Lower leg skin (tissue), 3 donors: Measurements from ENCODE around the gene GGA2.

ENCODE experiments used
- POLR2A ChIP-seq, 2 donors: fragments of 450-650 bp; IDR thresholded peaks; one replicate each; pipeline ENCODE4 v1.6.1; 2016 to 2017; ENCODE audit warnings: antibody characterized with exemption in 2 of 2, mild to moderate bottlenecking in 1 of 2, moderate library complexity in 1 of 2
- TF ChIP-seq, protein P1 (sequence below), 3 donors: fragments of 450-650 bp; IDR thresholded peaks; one replicate each; pipeline ENCODE4 v1.5.1; 2016; ENCODE audit warnings: antibody characterized with exemption in 3 of 3, mild to moderate bottlenecking in 3 of 3, moderate library complexity in 2 of 3

DNA sequence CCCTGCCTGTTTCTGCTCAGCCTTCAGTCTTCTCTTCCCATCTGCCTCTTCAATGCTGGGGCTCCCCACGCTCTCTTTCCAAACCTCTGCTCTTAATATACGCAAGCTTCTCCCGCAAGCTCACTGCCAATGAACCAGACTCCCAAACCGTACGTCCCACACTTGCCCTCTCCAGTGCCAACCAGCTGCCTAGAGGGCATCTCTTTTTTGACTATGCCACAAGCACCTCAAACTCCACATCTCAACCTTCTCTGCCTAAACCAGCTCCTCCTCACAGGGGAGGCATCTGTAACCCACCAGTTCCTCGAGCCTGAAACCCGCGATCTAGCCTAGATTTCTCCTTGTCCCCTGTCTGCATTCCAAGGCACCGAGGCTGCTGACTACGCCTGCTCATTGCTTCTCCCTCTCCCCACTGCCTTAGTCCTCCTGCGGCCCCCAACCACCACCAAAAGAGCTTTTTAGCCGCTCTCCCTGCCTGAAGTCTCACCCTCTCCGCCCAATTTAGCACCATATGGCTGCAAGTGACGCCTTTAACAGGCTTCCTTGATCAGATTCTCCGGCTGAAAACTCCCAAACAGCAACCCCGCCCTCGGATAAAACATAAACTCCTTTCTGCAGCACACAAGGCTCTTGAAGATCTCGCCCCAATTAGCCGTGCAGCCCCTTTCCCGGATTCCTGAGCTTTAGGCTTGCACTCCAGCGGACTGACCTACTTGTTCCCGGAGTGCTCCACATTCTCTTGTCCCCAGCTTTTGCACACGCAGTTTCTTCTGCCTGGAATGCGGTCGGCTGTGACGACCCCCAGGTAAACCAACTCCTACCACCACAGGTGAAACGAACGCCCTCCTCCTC is 1.5 kb downstream of the GGA2 start:
- TF ChIP-seq, protein P1, sequence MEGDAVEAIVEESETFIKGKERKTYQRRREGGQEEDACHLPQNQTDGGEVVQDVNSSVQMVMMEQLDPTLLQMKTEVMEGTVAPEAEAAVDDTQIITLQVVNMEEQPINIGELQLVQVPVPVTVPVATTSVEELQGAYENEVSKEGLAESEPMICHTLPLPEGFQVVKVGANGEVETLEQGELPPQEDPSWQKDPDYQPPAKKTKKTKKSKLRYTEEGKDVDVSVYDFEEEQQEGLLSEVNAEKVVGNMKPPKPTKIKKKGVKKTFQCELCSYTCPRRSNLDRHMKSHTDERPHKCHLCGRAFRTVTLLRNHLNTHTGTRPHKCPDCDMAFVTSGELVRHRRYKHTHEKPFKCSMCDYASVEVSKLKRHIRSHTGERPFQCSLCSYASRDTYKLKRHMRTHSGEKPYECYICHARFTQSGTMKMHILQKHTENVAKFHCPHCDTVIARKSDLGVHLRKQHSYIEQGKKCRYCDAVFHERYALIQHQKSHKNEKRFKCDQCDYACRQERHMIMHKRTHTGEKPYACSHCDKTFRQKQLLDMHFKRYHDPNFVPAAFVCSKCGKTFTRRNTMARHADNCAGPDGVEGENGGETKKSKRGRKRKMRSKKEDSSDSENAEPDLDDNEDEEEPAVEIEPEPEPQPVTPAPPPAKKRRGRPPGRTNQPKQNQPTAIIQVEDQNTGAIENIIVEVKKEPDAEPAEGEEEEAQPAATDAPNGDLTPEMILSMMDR (IDR thresholded peaks at IDR 0.05), result no peak
- no peak for TF ChIP-seq POLR2A (IDR thresholded peaks at IDR 0.05)
